PC-3 (cell line): Measurements from ENCODE around the gene NOL4L. TPM values are rescaled to one million over a fixed set of nuclear protein-coding genes. Genes with fewer than 3 reads are reported as not detected.

Source experiments
- ATAC-seq: fragments of 200-7000 bp; cut with Tn5 transposase; 2 replicates; pipeline ENCODE4 v1.9.1; 2020; ENCODE audit warnings: mild to moderate bottlenecking, moderate library complexity
- BruUV-seq: library from RNA; stranded (reverse); fragments of 400-500 nt; replicated peaks from 2 replicates; lab custom pipeline; 2021; lab: Mats Ljungman, UMichigan
- CTCF ChIA-PET: fragments of 300-600 bp; sonication (Branson Sonifier 250); formaldehyde crosslinking; loops from one replicate; lab custom pipeline; 2022; ENCODE audit warnings: antibody characterized with exemption; lab: Charles Lee
- POLR2A ChIA-PET: fragments of 300-600 bp; sonication (Branson Sonifier 250); formaldehyde crosslinking; loops from one replicate; lab custom pipeline; 2022; ENCODE audit warnings: antibody characterized with exemption; ENCODE audit not compliant: unreplicated experiment; lab: Charles Lee
- DNase-seq: peaks from one replicate; pipeline ENCODE4 v3.0.0-alpha.2; 2015
- H2AFZ ChIP-seq: fragments of 300-600 bp; sonication (generic); 2 replicates; pipeline ENCODE4 v1.6.0; 2016; ENCODE audit warnings: antibody characterized with exemption, low read length
- H3F3A ChIP-seq: fragments of 300-600 bp; sonication (generic); one replicate; pipeline ENCODE4 v1.6.0; 2017; ENCODE audit warnings: antibody characterized with exemption, low read length, control low read depth, mild to moderate bottlenecking; ENCODE audit not compliant: unreplicated experiment
- H3K27ac ChIP-seq: fragments of 300-600 bp; sonication (generic); 2 replicates; pipeline ENCODE4 v1.5.1; 2016; ENCODE audit warnings: mild to moderate bottlenecking, low read length
- H3K27me3 ChIP-seq: fragments of 300-600 bp; sonication (generic); 2 replicates; pipeline ENCODE4 v1.6.1; 2016; ENCODE audit warnings: low read length, mixed read lengths
- H3K36me3 ChIP-seq: fragments of 300-600 bp; sonication (generic); 2 replicates; pipeline ENCODE4 v1.6.1; 2016; ENCODE audit warnings: low read depth, mixed run types, low read length, mixed read lengths
- H3K4me1 ChIP-seq: fragments of 300-600 bp; sonication (generic); 2 replicates; pipeline ENCODE4 v1.5.1; 2016; ENCODE audit warnings: low read length; ENCODE audit not compliant: insufficient read depth
- H3K4me2 ChIP-seq: fragments of 300-600 bp; sonication (generic); 2 replicates; pipeline ENCODE4 v1.6.0; 2016; ENCODE audit warnings: low read length
- H3K4me3 ChIP-seq: fragments of 300-600 bp; sonication (generic); 2 replicates; pipeline ENCODE4 v1.5.1; 2016; ENCODE audit warnings: mild to moderate bottlenecking, low read length, mixed read lengths
- H3K79me2 ChIP-seq: fragments of 300-600 bp; sonication (generic); 2 replicates; pipeline ENCODE4 v1.6.1; 2017; ENCODE audit warnings: low read length, mixed read lengths
- H3K9ac ChIP-seq: fragments of 300-600 bp; sonication (generic); 2 replicates; pipeline ENCODE4 v1.6.0; 2016; ENCODE audit warnings: mild to moderate bottlenecking, low read length
- H3K9me2 ChIP-seq: fragments of 300-600 bp; sonication (generic); replicated peaks from 2 replicates; pipeline ENCODE4 v1.6.1; 2016; ENCODE audit warnings: mixed run types, low read length, mixed read lengths
- H3K9me3 ChIP-seq: fragments of 300-600 bp; sonication (generic); 2 replicates; pipeline ENCODE4 v1.6.1; 2016; ENCODE audit warnings: low read length, mixed read lengths
- H4K20me1 ChIP-seq: fragments of 300-600 bp; sonication (generic); 2 replicates; pipeline ENCODE4 v1.6.1; 2016; ENCODE audit warnings: low read length, mixed read lengths
- CTCF ChIP-seq: fragments of 300-600 bp; sonication (generic); conservative IDR thresholded peaks from 2 replicates; pipeline ENCODE4 v1.5.1; 2017; ENCODE audit warnings: antibody characterized with exemption, low read depth, mild to moderate bottlenecking, low read length
- EZH2 ChIP-seq: fragments of 300-600 bp; sonication (generic); IDR thresholded peaks from one replicate; pipeline ENCODE4 v1.6.1; 2017; ENCODE audit warnings: antibody characterized with exemption, mild to moderate bottlenecking, low read length; ENCODE audit not compliant: unreplicated experiment
- EZH2phosphoT487 ChIP-seq: fragments of 300-600 bp; sonication (generic); IDR thresholded peaks from 2 replicates; pipeline ENCODE4 v1.6.1; 2018; ENCODE audit warnings: mild to moderate bottlenecking, antibody characterized with exemption, low read length, borderline replicate concordance
- intact Hi-C: fragments of 100-400 bp; cut with micrococcal nuclease; formaldehyde crosslinking; loops from 2 replicates; pipeline ENCODE4 v1.9.0; 2023
- total RNA-seq: library from RNA; depleted of rRNA; stranded (reverse); fragments of >200 nt; gene quantifications from 2 replicates; pipeline ENCODE4 v1.2.3, GENCODE V29; 2014

Gene NOL4L
- total RNA-seq, 1 experiment from 2014 or later = 7.3 TPM

- BruUV-seq = no TSS peak
- Histone ChIP-seq H3K4me2 (no peak overlapping the region), H3K9me3 (no peaks in the 10 kb centered on the region), H3K36me3 (peaks cover 74% of the 10 kb centered on the region), H4K20me1 (no peaks in the 10 kb centered on the region), H3F3A (no peaks in the 10 kb centered on the region), H3K27ac (no peak overlapping the region), H3K79me2 (no peaks in the 10 kb centered on the region), H3K9ac (no peak overlapping the region), H3K4me3 (no peak overlapping the region), H2AFZ (no peak overlapping the region), H3K9me2 (no peaks in the 10 kb centered on the region), H3K27me3 (no peaks in the 10 kb centered on the region), H3K4me1 (no peaks in the 10 kb centered on the region)
- ChIA-PET CTCF (no interaction called here), POLR2A (no interaction called here)
- intact Hi-C loops = no loop called here
- TF ChIP-seq CTCF (no peak), EZH2phosphoT487 (no peak), EZH2 (no peak)
- ATAC-seq (no peak), DNase-seq (no peak)
Observed at GRCh38 chr20:32436142-32436861, 148.8 kb downstream of the NOL4L start.

- Histone ChIP-seq H3F3A (no peaks in the 10 kb centered on the region), H3K27ac (no peak overlapping the region), H3K4me3 (no peak overlapping the region), H3K9me3 (no peaks in the 10 kb centered on the region), H4K20me1 (no peaks in the 10 kb centered on the region), H3K9me2 (no peaks in the 10 kb centered on the region), H3K4me1 (no peaks in the 10 kb centered on the region), H3K9ac (no peak overlapping the region), H3K4me2 (no peak overlapping the region), H3K36me3 (peaks cover 81% of the 10 kb centered on the region), H2AFZ (no peak overlapping the region), H3K79me2 (no peaks in the 10 kb centered on the region), H3K27me3 (no peaks in the 10 kb centered on the region)
- DNase-seq (no peak), ATAC-seq (no peak)
- ChIA-PET POLR2A (no interaction called here), CTCF (no interaction called here)
- TF ChIP-seq EZH2 (no peak), EZH2phosphoT487 (no peak), CTCF (no peak)
- intact Hi-C loops = no loop called here
- no TSS peak for BruUV-seq
Observed at GRCh38 chr20:32435449-32436107, 149.6 kb downstream of the NOL4L start.

- H3K9me2 ChIP-seq = no peaks in the 10 kb centered on the region
- no peaks in the 10 kb centered on the region for H3K4me1 ChIP-seq
- intact Hi-C loops = no loop called here
- no TSS peak for BruUV-seq
- no peak overlapping the region for H3K4me2 ChIP-seq
- no peak overlapping the region for H3K4me3 ChIP-seq
- no peaks in the 10 kb centered on the region for H3K9me3 ChIP-seq
- H3K27ac ChIP-seq = no peak overlapping the region
- no peak overlapping the region for H2AFZ ChIP-seq
- no peak overlapping the region for H3K9ac ChIP-seq
- peaks cover 89% of the 10 kb centered on the region for H3K36me3 ChIP-seq
- no peaks in the 10 kb centered on the region for H3F3A ChIP-seq
- DNase-seq (no peak), ATAC-seq (no peak)
- no peaks in the 10 kb centered on the region for H3K27me3 ChIP-seq
- ChIA-PET POLR2A (interaction anchor here (0.6 kb wide), 1 partner anchor 8 kb away, joined by 4 read pairs; no protein-coding TSS in a partner anchor), CTCF (interaction anchor here (0.6 kb wide), 1 partner anchor 247 kb away, joined by 6 read pairs; no protein-coding TSS in a partner anchor)
- H4K20me1 ChIP-seq = no peaks in the 10 kb centered on the region
- no peaks in the 10 kb centered on the region for H3K79me2 ChIP-seq
- no peak for TF ChIP-seq CTCF
- TF ChIP-seq EZH2 = no peak
- TF ChIP-seq EZH2phosphoT487 = no peak
Observed at GRCh38 chr20:32434434-32434833, 150.7 kb downstream of the NOL4L start.
